Stimulated activated CD8-positive, alpha-beta memory T cell treated with anti-CD3 and anti-CD28 coated beads, Interleukin-4, amount 100 ng/mL, for 4 hours (primary cell): ENCODE results near the gene RBM26.

Experiments
- DNase-seq, 2 donors: peaks; one replicate each; pipeline ENCODE4 v3.0.0-alpha.2; 2020; ENCODE audit warnings: low read depth in 2 of 2, low spot score in 1 of 2

The RBM26 gene

GRCh38 chr13:79423801-79424642 lies 18.0 kb upstream of the RBM26 start:
- no peak for DNase-seq

- DNase-seq, result no peak
Observed at GRCh38 chr13:79423340-79423739, 17.3 kb upstream of the RBM26 start.

- DNase-seq, result no peak
Observed at GRCh38 chr13:79419365-79419764, 13.3 kb upstream of the RBM26 start.

- DNase-seq, result no peak
Observed at GRCh38 chr13:79417741-79418140, 11.7 kb upstream of the RBM26 start.

- no peak for DNase-seq
Observed at GRCh38 chr13:79413521-79413920, 7.5 kb upstream of the RBM26 start.

- no peak for DNase-seq
Observed at GRCh38 chr13:79409828-79410227, 3.8 kb upstream of the RBM26 start.

GRCh38 chr13:79407349-79407979 lies 1.4 kb upstream of the RBM26 start:
- DNase-seq, result no peak

- no peak for DNase-seq
Observed at GRCh38 chr13:79406597-79406908, 498 bp upstream of the RBM26 start.

- DNase-seq, result no peak
Observed at GRCh38 chr13:79405501-79405830, 589 bp downstream of the RBM26 start.

GRCh38 chr13:79404985-79405384 lies 1.1 kb downstream of the RBM26 start:
- DNase-seq, result no peak

GRCh38 chr13:79404361-79404760 lies 1.7 kb downstream of the RBM26 start:
- no peak for DNase-seq

- no peak for DNase-seq
Observed at GRCh38 chr13:79403113-79403512, 2.9 kb downstream of the RBM26 start.

GRCh38 chr13:79402679-79403078 lies 3.4 kb downstream of the RBM26 start:
- no peak for DNase-seq

- no peak for DNase-seq
Observed at GRCh38 chr13:79402074-79402635, 3.9 kb downstream of the RBM26 start.

- no peak for DNase-seq
Observed at GRCh38 chr13:79401259-79402070, 4.6 kb downstream of the RBM26 start.

- no peak for DNase-seq
Observed at GRCh38 chr13:79398915-79399314, 7.1 kb downstream of the RBM26 start.

- DNase-seq, result no peak
Observed at GRCh38 chr13:79398127-79398526, 7.9 kb downstream of the RBM26 start.

GRCh38 chr13:79395881-79396280 lies 10.2 kb downstream of the RBM26 start:
- no peak for DNase-seq

GRCh38 chr13:79393564-79394249 lies 12.3 kb downstream of the RBM26 start:
- no peak for DNase-seq

GRCh38 chr13:79392882-79393563 lies 13.0 kb downstream of the RBM26 start:
- DNase-seq, result no peak

GRCh38 chr13:79389026-79389425 lies 17.0 kb downstream of the RBM26 start:
- no peak for DNase-seq
